ENCODE measurements around the gene FOXF1. TPM values are rescaled to one million over a fixed set of nuclear protein-coding genes. Genes with fewer than 3 reads are reported as not detected.

The FOXF1 gene
- polyA plus RNA-seq, 10 donors, result 0.04 to 0.13 (median 0.07) TPM; not detected in 6

DNA sequence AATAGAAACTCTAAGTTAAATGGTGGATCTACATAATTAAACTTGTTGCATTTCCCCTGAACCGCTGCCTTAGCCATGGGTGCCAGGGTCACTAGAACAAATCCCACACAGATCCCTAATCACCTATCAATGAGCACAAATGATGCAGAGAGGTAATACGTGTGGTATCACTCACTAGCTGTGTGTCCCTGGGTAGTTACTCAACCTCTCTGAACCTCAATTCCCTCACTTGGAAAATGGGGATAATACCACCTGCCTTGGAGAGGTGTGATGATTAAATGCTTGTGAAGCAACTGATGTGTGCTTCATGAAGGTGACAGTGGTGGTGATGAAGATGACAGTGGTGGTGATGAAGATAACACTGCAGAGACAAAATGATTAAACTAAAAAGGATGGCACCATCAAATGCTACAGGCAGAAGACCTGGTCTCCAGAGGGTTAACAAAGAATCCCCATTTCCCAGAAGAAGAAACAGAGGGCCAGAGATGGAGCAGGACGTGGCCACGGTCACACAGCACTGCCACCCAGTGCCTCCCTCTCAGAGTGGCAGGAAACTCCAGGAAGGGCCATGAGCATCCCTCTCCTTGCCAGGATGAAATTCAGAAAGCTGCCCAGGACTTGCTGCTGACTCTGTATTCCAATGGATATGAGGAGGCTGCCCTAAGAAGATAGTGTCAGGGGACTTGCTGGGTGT lies 17.9 kb upstream of the FOXF1 start:
- DNase-seq, result no peak

- DNase-seq, result no peak
Observed at GRCh38 chr16:86492961-86493629, 17.2 kb upstream of the FOXF1 start.

DNA sequence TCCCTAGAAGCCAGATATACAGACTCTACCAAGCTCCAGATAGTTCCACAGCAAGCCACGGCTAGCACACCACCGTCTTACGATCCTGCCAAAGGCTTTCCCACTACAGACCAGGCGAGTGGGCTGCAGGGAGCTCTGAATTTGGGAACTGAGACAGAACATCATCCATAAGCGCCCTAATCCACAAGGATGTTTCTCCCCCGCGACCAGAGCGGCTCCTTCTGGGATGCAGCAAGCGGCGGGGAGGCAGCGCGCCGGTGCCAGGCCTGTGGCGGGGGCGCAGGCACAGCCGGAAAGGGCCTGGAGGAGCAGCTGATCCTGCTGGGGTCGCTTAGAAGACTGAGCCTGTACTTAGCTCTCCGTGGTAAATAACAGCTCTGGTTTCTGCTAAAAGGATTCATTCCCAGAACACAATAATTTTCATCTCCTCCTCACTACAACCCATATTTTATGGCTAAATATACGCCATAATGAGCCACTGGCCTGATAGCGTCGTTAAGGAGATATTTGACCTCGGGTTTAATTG lies 16.2 kb upstream of the FOXF1 start:
- no peak for DNase-seq

GRCh38 chr16:86494565-86495356 lies 15.6 kb upstream of the FOXF1 start:
- no peak for DNase-seq

DNA sequence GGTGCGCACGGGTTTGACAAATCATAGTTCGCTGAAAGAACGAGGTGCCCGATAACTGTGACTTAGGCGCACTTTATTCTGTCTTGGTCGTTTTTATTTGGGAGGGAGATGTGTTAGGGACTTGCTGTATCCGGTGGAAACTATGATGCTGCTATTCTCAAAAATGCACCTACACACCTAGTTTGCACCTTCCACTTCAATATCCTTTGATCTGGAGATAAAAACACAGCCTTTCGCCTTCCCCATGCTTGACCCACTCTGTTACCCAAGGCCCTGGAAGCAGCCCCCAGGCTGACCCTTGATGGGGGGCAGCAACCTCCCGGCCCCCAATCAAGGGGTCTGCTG lies 15.0 kb upstream of the FOXF1 start:
- DNase-seq, result no peak

- DNase-seq, result no peak
Observed at GRCh38 chr16:86495756-86496261, 14.5 kb upstream of the FOXF1 start.

- no peak for DNase-seq
Observed at GRCh38 chr16:86496262-86496928, 13.9 kb upstream of the FOXF1 start.

GRCh38 chr16:86496929-86497461 lies 13.3 kb upstream of the FOXF1 start:
- DNase-seq, result no peak

- no peak for DNase-seq
Observed at GRCh38 chr16:86497551-86498021, 12.7 kb upstream of the FOXF1 start.

DNA sequence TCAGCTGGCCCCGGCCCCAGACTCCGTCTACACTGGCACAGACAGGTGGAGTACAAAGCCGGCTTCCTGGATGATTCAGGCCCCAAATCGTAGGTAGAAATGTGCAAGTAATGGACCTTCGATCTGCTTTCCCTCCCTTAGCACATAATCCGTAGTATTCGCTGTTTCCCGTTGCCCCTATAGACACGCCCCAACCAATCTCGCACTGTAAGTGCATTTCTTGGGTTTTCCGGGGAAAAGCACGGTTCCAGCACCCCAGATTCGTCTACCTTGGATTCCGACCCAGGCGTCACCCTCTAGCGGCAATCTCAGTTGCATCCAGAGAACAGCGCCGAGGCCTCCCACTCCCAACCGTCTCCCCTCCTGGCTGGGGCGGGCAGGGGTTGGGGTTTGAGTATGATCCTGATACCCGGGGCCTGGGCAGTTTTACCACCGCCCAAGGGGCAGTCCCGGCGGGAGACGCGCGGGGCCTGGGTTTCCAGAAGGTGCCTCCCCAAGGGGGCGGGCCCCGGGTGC lies 12.1 kb upstream of the FOXF1 start:
- no peak for DNase-seq

DNA sequence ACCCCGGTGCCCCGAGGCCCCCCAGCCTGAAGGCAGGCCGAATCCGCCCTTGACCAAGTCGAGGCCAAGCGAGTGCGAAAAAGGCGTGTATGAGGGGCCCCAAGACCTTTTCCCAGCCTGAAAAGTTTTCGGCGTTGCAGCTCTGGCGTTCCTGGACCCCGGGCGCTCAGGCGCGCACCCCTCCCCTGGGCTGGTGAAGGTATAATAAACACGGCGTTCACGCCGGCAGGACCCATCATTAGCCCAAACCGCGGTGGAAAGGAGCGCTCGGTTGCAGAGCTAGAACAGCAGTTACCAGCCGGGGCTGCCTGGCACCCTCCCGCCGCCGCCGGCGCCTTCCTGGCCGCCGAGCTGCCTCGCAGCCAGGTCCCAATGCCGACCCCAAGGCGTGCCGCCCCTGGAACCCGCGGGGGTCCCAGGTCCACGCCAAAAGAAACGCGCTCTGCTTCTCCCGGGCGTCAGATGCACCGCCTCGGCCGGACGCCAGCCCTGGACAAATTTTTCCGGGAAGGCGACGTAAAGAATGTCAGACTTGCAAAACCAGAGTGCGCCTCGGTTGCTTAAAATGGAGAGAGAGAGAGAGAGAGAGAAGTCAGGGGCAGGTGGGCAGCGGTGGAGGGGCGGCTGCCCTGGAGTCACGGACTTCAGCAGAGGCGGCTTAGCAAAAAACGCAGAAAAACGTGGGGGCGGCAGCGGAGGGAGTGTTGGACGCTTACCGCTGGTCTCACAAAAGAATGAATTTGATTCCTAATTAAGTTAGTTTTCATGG lies 11.5 kb upstream of the FOXF1 start:
- DNase-seq, result peak in 1 of 3 donors; percentile 47

DNA sequence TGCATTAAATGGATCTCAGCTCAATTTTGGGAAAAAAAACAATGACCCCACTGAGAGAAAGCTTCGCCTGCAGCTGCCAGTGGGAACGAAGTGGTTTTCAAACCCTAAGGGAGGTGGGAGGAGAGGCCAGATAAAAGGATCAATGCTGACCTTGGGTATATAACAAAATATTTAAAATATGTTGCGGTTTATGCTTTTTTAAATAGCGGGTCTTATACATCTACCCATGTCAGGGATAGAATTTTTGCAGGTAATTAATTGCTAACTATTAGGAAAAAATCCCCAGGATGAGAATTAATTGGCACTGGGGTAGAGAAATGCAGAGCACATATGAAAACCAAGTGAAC lies 10.9 kb upstream of the FOXF1 start:
- DNase-seq, result no peak

DNA sequence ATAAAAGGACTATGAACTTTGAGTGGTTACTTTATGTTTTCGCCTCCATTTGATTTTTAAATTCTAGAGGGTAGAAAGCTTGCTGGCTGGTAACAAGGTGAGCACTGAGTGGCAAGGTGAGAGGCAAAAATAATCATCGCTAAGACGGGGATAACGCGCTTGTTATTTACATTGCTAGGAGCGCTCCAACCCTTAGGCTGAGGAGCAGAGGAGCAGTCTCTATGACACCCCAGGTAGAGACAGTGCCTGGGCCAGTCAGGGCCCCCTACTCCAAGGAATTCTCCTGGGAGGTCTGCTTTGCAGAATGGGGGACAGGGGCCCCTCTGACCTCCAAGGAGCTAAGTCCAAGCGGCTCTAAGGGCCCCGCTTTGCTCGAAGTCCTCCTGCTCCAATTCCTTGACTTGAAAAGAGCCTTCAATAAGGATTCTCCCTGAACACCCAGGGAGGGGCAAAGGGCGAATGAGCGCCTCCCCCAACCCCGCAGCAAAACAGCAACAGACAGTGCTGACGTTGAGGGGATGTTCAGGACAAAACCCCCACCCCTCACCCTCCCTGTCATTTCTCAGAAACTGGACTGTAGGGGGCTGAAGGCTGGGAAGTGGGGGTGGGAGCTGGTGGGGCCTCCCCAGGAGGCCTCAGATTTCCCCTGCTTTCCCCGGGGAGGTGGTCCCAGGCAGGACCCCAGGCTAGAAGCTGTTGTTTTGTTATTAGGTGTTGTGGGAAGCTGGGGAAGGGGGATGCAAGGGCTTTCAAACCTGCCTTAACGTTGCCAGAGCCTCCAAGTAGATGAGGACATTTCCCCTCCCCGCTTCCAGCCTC lies 10.2 kb upstream of the FOXF1 start:
- no peak for DNase-seq

DNA sequence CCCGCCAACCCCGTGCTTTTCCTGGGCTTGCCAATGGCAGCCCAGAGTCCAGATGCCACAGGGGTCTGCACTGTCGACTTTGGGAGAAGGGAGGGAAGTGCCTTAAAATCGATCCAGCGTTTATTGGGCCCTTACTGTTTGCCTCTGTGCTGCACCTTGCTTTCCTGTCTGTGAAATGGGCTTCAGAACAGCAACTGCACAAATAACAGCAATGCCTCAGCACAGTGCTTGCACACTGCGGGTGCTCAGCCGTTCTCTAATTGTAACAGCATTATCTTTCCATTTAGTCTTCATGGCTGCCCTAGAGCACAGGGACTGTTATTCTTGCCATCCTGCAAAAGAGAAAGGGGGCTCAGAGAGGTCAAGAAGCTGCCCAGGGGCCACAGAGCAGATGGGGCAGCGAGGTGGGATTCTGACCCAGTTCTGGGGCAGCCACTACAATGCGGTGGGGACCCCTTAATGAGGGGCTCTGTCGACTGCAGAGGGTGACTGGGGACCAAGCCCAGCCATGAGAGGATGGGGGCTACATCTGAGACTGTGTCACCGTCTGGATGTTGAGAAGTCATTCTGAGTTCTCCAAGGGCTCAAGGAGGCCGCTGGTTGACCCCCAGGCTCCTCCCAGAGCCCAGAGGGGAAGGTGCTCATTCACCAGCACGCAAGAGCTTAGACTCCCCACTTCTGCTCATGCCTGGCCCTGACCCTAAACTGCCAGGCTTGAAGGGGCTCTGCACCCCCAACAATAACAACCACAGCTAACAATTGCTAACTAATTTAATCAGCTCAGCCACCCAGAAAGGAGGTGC lies 9.4 kb upstream of the FOXF1 start:
- DNase-seq, result no peak

- no peak for DNase-seq
Observed at GRCh38 chr16:86501989-86502855, 8.1 kb upstream of the FOXF1 start.

GRCh38 chr16:86502856-86503748 lies 7.2 kb upstream of the FOXF1 start:
- no peak for DNase-seq

DNA sequence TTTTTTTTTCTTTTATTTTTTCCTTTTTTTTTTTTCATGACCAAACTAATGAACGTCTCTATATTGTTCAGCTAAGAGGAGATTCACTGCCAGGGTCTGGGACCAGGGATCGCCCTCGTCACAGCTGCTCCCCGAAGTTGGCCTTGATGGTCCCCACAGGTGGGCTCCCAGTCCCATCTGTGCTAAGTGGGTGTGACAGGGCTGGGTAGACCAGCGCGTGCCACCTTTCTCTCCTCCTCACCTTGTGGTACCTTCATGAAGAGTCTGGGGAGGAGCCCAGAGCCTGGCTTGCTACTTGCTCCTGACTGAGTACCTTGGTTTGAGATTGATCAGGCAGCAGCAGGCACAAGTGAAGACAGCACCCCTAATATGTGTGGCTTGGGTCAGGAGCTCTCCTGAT lies 6.5 kb upstream of the FOXF1 start:
- no peak for DNase-seq

Measured in muscle of back (tissue), 11 donors.